ENCODE measurements around the gene CCDC144A. TPM values are rescaled to one million over a fixed set of nuclear protein-coding genes. Genes with fewer than 3 reads are reported as not detected.
"Not testable (repeated sequence)": the region's sequence is repeated elsewhere in the genome, so short reads cannot be mapped to it uniquely, and the experiment has no call there.

Gene CCDC144A
- total RNA-seq, 1 experiment from 2014 or later, result 0.20 TPM

- H3K9me3 ChIP-seq (ENCODE audit: control insufficient read depth in 1 of 2, insufficient read depth in 1 of 2, low read depth in 1 of 2, low read length in 2 of 2); H2AFZ ChIP-seq (ENCODE audit: low read depth, low read length, poor library complexity, severe bottlenecking); DNase-seq (ENCODE audit: low read depth, low spot score); H3K4me1 ChIP-seq (ENCODE audit: control insufficient read depth in 1 of 2, insufficient read depth in 2 of 2, low read length in 2 of 2); POLR2A ChIA-PET; H3K4me3 ChIP-seq (replicated peaks in 1 of 2; ENCODE audit: low read depth in 1 of 2, low read length in 2 of 2); intact Hi-C loops (cut with micrococcal nuclease); H3K79me2 ChIP-seq (ENCODE audit: insufficient read depth, low read length); H3K4me2 ChIP-seq (ENCODE audit: low read length); H3K27me3 ChIP-seq (ENCODE audit: insufficient read depth, low read length); H3K9me2 ChIP-seq (ENCODE audit: insufficient read depth); BruUV-seq (replicated peaks); H4K20me1 ChIP-seq (ENCODE audit: insufficient read depth); CTCF ChIA-PET; ATAC-seq; RAD21 ChIA-PET (ENCODE audit: low non-redundant PET in 1 of 2, low total read pairs in 2 of 2, uncharacterized antibody in 2 of 2, unreplicated experiment in 2 of 2); H3K36me3 ChIP-seq (ENCODE audit: control insufficient read depth in 1 of 2, insufficient read depth in 2 of 2, low read length in 2 of 2); H3K9ac ChIP-seq (ENCODE audit: low read length); H3K27ac ChIP-seq (ENCODE audit: low read depth, low read length): not testable (repeated sequence)
Measured at GRCh38 chr17:16697603-16698002, 7.6 kb downstream of the CCDC144A start.

- H3K27me3 ChIP-seq (ENCODE audit: insufficient read depth, low read length); H2AFZ ChIP-seq (ENCODE audit: low read depth, low read length, poor library complexity, severe bottlenecking); H3K9me2 ChIP-seq (ENCODE audit: insufficient read depth); H3K27ac ChIP-seq (ENCODE audit: low read depth, low read length); H3K79me2 ChIP-seq (ENCODE audit: insufficient read depth, low read length); BruUV-seq (replicated peaks); intact Hi-C loops (cut with micrococcal nuclease); H3K4me1 ChIP-seq (ENCODE audit: control insufficient read depth in 1 of 2, insufficient read depth in 2 of 2, low read length in 2 of 2); H4K20me1 ChIP-seq (ENCODE audit: insufficient read depth); H3K4me2 ChIP-seq (ENCODE audit: low read length); POLR2A ChIA-PET; H3K9ac ChIP-seq (ENCODE audit: low read length); H3K36me3 ChIP-seq (ENCODE audit: control insufficient read depth in 1 of 2, insufficient read depth in 2 of 2, low read length in 2 of 2); DNase-seq (ENCODE audit: low read depth, low spot score); H3K9me3 ChIP-seq (ENCODE audit: control insufficient read depth in 1 of 2, insufficient read depth in 1 of 2, low read depth in 1 of 2, low read length in 2 of 2); RAD21 ChIA-PET (ENCODE audit: low non-redundant PET in 1 of 2, low total read pairs in 2 of 2, uncharacterized antibody in 2 of 2, unreplicated experiment in 2 of 2); CTCF ChIA-PET; ATAC-seq; H3K4me3 ChIP-seq (replicated peaks in 1 of 2; ENCODE audit: low read depth in 1 of 2, low read length in 2 of 2): not testable (repeated sequence)
Measured at GRCh38 chr17:16745492-16746203, 55.6 kb downstream of the CCDC144A start.

GRCh38 chr17:16746571-16746970, 56.5 kb downstream of the CCDC144A start:
- H3K27ac ChIP-seq (ENCODE audit: low read depth, low read length); H3K4me1 ChIP-seq (ENCODE audit: control insufficient read depth in 1 of 2, insufficient read depth in 2 of 2, low read length in 2 of 2); H2AFZ ChIP-seq (ENCODE audit: low read depth, low read length, poor library complexity, severe bottlenecking); H4K20me1 ChIP-seq (ENCODE audit: insufficient read depth); H3K4me2 ChIP-seq (ENCODE audit: low read length); CTCF ChIA-PET; H3K9me3 ChIP-seq (ENCODE audit: control insufficient read depth in 1 of 2, insufficient read depth in 1 of 2, low read depth in 1 of 2, low read length in 2 of 2); intact Hi-C loops (cut with micrococcal nuclease); DNase-seq (ENCODE audit: low read depth, low spot score); H3K36me3 ChIP-seq (ENCODE audit: control insufficient read depth in 1 of 2, insufficient read depth in 2 of 2, low read length in 2 of 2); POLR2A ChIA-PET; H3K4me3 ChIP-seq (replicated peaks in 1 of 2; ENCODE audit: low read depth in 1 of 2, low read length in 2 of 2); RAD21 ChIA-PET (ENCODE audit: low non-redundant PET in 1 of 2, low total read pairs in 2 of 2, uncharacterized antibody in 2 of 2, unreplicated experiment in 2 of 2); H3K9ac ChIP-seq (ENCODE audit: low read length); BruUV-seq (replicated peaks); H3K79me2 ChIP-seq (ENCODE audit: insufficient read depth, low read length); H3K27me3 ChIP-seq (ENCODE audit: insufficient read depth, low read length); H3K9me2 ChIP-seq (ENCODE audit: insufficient read depth): not testable (repeated sequence)
- peak; percentile 61 for ATAC-seq

GRCh38 chr17:16750515-16750914, 60.5 kb downstream of the CCDC144A start:
- H3K4me3 ChIP-seq (replicated peaks in 1 of 2; ENCODE audit: low read depth in 1 of 2, low read length in 2 of 2); H4K20me1 ChIP-seq (ENCODE audit: insufficient read depth); H3K9ac ChIP-seq (ENCODE audit: low read length); RAD21 ChIA-PET (ENCODE audit: low non-redundant PET in 1 of 2, low total read pairs in 2 of 2, uncharacterized antibody in 2 of 2, unreplicated experiment in 2 of 2); H3K4me2 ChIP-seq (ENCODE audit: low read length); H3K4me1 ChIP-seq (ENCODE audit: control insufficient read depth in 1 of 2, insufficient read depth in 2 of 2, low read length in 2 of 2); CTCF ChIA-PET; intact Hi-C loops (cut with micrococcal nuclease); H3K79me2 ChIP-seq (ENCODE audit: insufficient read depth, low read length); BruUV-seq (replicated peaks); POLR2A ChIA-PET; H3K9me3 ChIP-seq (ENCODE audit: control insufficient read depth in 1 of 2, insufficient read depth in 1 of 2, low read depth in 1 of 2, low read length in 2 of 2); H3K27me3 ChIP-seq (ENCODE audit: insufficient read depth, low read length); H2AFZ ChIP-seq (ENCODE audit: low read depth, low read length, poor library complexity, severe bottlenecking); H3K9me2 ChIP-seq (ENCODE audit: insufficient read depth); H3K27ac ChIP-seq (ENCODE audit: low read depth, low read length); H3K36me3 ChIP-seq (ENCODE audit: control insufficient read depth in 1 of 2, insufficient read depth in 2 of 2, low read length in 2 of 2); ATAC-seq; DNase-seq (ENCODE audit: low read depth, low spot score): not testable (repeated sequence)

Data from HCT116 (cell line).